GM13977 (cell line): ENCODE results near the gene TALDO1.
A peak's percentile ranks its signal among the peaks of the same experiment; 100 is the strongest.

Experiments used
- DNase-seq: peaks from one replicate; pipeline ENCODE4 v3.0.0; 2012; ENCODE audit warnings: low spot score
- CTCF ChIP-seq: IDR thresholded peaks from 2 replicates; pipeline ENCODE4 v1.5.1; 2012; ENCODE audit warnings: mild to moderate bottlenecking, control low read depth; ENCODE audit not compliant: insufficient read depth; ENCODE audit errors: extremely low read depth, missing control alignments
- in situ Hi-C: fragments of 300-500 bp; cut with MboI; formaldehyde crosslinking; loops from one replicate; pipeline ENCODE4 v1.12.0; 2022; ENCODE audit warnings: low sequenced_read_pairs, low pct_unique_long_range_greater_than_20kb, mixed read lengths, inconsistent platforms; ENCODE audit not compliant: unreplicated experiment

Gene TALDO1

GRCh38 chr11:808427-809286 is 61.4 kb downstream of the TALDO1 start:
- in situ Hi-C loops: no loop called here
- DNase-seq: no peak
- TF ChIP-seq CTCF: no peak

GRCh38 chr11:809287-810039 is 62.2 kb downstream of the TALDO1 start, which contains the start of gene RPLP2:
TSS of gene RPLP2 (plus strand) at chr11:809967. CDS start at chr11:810235, 268 bp downstream.
- peak; percentile 99 for DNase-seq
- TF ChIP-seq CTCF: no peak
- in situ Hi-C loops: no loop called here

GRCh38 chr11:810040-810567 is 62.8 kb downstream of the TALDO1 start:
- in situ Hi-C loops: no loop called here
- TF ChIP-seq CTCF: no peak
- no peak for DNase-seq

GRCh38 chr11:811446-812245 is 64.4 kb downstream of the TALDO1 start:
- no peak for DNase-seq
- no peak for TF ChIP-seq CTCF
- in situ Hi-C loops: no loop called here

- in situ Hi-C loops: no loop called here
- TF ChIP-seq CTCF: no peak
- no peak for DNase-seq
These were observed 65.1 kb downstream of the TALDO1 start for GRCh38 chr11:812390-812789.

- no peak for TF ChIP-seq CTCF
- in situ Hi-C loops: no loop called here
- no peak for DNase-seq
These were observed 65.8 kb downstream of the TALDO1 start for GRCh38 chr11:813072-813455.
